H1 (cell line): Measurements from ENCODE around the gene ASGR1. TPM values are rescaled to one million over a fixed set of nuclear protein-coding genes. Genes with fewer than 3 reads are reported as not detected.

ENCODE experiments used
- CTCF ChIA-PET: fragments of 300-600 bp; sonication (Branson Sonifier 250); formaldehyde crosslinking; loops from one replicate; lab custom pipeline; 2021; ENCODE audit not compliant: partially characterized antibody; lab: Charles Lee
- POLR2A ChIA-PET: fragments of 300-600 bp; sonication (Branson Sonifier 250); formaldehyde crosslinking; loops from one replicate; lab custom pipeline; 2021; ENCODE audit warnings: inconsistent platforms; ENCODE audit not compliant: partially characterized antibody; lab: Charles Lee
- DNase-seq, 2 experiments: peaks; one replicate each; pipeline versions ENCODE4 v3.0.0 to v3.0.0-alpha.2; 2010 to 2022; ENCODE audit warnings: low spot score in 2 of 2, low read depth in 1 of 2, mixed read lengths in 1 of 2
- FAIRE-seq: peaks from 2 replicates; lab custom pipeline; 2011; peaks lifted over from hg19 to GRCh38; lab: Jason Lieb, UNC
- H2AFZ ChIP-seq: 2 replicates; pipeline ENCODE4 v1.8.1; 2012; ENCODE audit warnings: low read length, inconsistent platforms
- H2AK5ac ChIP-seq: 2 replicates; pipeline ENCODE4 v1.6.1; 2013; ENCODE audit warnings: low read depth, low read length
- H2BK120ac ChIP-seq: replicated peaks from 2 replicates; pipeline ENCODE3; 2013; ENCODE audit warnings: low read depth, low read length, inconsistent platforms
- H2BK12ac ChIP-seq: 2 replicates; pipeline ENCODE4 v1.6.1; 2013; ENCODE audit warnings: low read depth, low read length
- H2BK15ac ChIP-seq: 2 replicates; pipeline ENCODE4 v1.6.1; 2013; ENCODE audit warnings: low read length
- H2BK20ac ChIP-seq: 2 replicates; pipeline ENCODE4 v1.6.1; 2013; ENCODE audit warnings: low read length
- H2BK5ac ChIP-seq: 2 replicates; pipeline ENCODE4 v1.6.1; 2013; ENCODE audit warnings: low read depth, low read length
- H3K14ac ChIP-seq: 2 replicates; pipeline ENCODE4 v1.6.1; 2013; ENCODE audit warnings: inconsistent platforms; ENCODE audit not compliant: insufficient read length
- H3K18ac ChIP-seq: 2 replicates; pipeline ENCODE4 v1.6.1; 2013; ENCODE audit warnings: low read length; ENCODE audit errors: extremely low read depth
- H3K23ac ChIP-seq: 2 replicates; pipeline ENCODE4 v1.6.1; 2013; ENCODE audit warnings: inconsistent platforms; ENCODE audit not compliant: insufficient read length
- H3K23me2 ChIP-seq: 2 replicates; pipeline ENCODE4 v1.6.1; 2013; ENCODE audit warnings: low read depth, low read length
- H3K27ac ChIP-seq: 2 replicates; pipeline ENCODE4 v1.6.1; 2011; ENCODE audit warnings: low read depth, low read length, inconsistent platforms
- H3K27me3 ChIP-seq, 4 experiments: replicated peaks in 1 of 4; 1 replicate in 1 of 4; 2 replicates in 3 of 4; pipeline versions ENCODE4 v1.6.1 to v1.8.1; 2011 to 2013; ENCODE audit warnings: low read length in 3 of 4, mild to moderate bottlenecking in 3 of 4, inconsistent platforms in 2 of 4, mixed read lengths in 2 of 4, moderate library complexity in 1 of 4; ENCODE audit not compliant: control insufficient read depth in 3 of 4, insufficient read depth in 3 of 4; ENCODE audit errors: extremely low read depth in 1 of 4
- H3K36me3 ChIP-seq, 4 experiments: 2 replicates each; pipeline versions ENCODE4 v1.6.1 to v1.8.1; 2011 to 2013; ENCODE audit warnings: mild to moderate bottlenecking in 4 of 4, low read length in 3 of 4, moderate library complexity in 2 of 4, control low read depth in 1 of 4, inconsistent platforms in 1 of 4; ENCODE audit not compliant: insufficient read depth in 4 of 4, control insufficient read depth in 2 of 4
- H3K4ac ChIP-seq: replicated peaks from 2 replicates; pipeline ENCODE3; 2013; ENCODE audit warnings: low read length, low read depth, mixed read lengths, inconsistent platforms; ENCODE audit not compliant: insufficient read length
- H3K4me1 ChIP-seq, 4 experiments: replicated peaks in 1 of 4; 1 replicate in 1 of 4; 2 replicates in 3 of 4; pipeline versions ENCODE4 v1.6.1 to v1.8.1; 2011 to 2013; ENCODE audit warnings: low read length in 3 of 4, inconsistent platforms in 2 of 4, mixed read lengths in 1 of 4; ENCODE audit not compliant: insufficient read depth in 4 of 4, control insufficient read depth in 3 of 4
- H3K4me2 ChIP-seq, 2 experiments: 2 replicates each; pipeline versions ENCODE4 v1.6.1 to v1.8.1; 2011 to 2013; ENCODE audit warnings: low read depth in 2 of 2, low read length in 2 of 2, control low read depth in 1 of 2, inconsistent platforms in 1 of 2, mild to moderate bottlenecking in 1 of 2; ENCODE audit not compliant: insufficient read depth in 1 of 2
- H3K4me3 ChIP-seq, 4 experiments: fragments of 200-600, 300-600 bp in 1 of 4; sonication (generic), shearing (Covaris generic), sonication (Bioruptor Twin) in 1 of 4; 2 replicates each; pipeline versions ENCODE4 v1.5.1 to v1.8.1; 2011 to 2016; ENCODE audit warnings: low read length in 4 of 4, low read depth in 3 of 4, control low read depth in 2 of 4, inconsistent platforms in 2 of 4, mild to moderate bottlenecking in 2 of 4, mixed read lengths in 1 of 4, moderate library complexity in 1 of 4; ENCODE audit not compliant: insufficient read depth in 2 of 4; ENCODE audit errors: extremely low read depth in 1 of 4
- H3K56ac ChIP-seq: replicated peaks from 2 replicates; pipeline ENCODE3; 2013; ENCODE audit warnings: low read depth, mild to moderate bottlenecking, mixed read lengths, low read length, inconsistent platforms; ENCODE audit not compliant: insufficient read length
- H3K79me1 ChIP-seq: 2 replicates; pipeline ENCODE4 v1.6.1; 2013; ENCODE audit warnings: low read depth, low read length, control low read depth
- H3K79me2 ChIP-seq, 2 experiments: 2 replicates each; pipeline versions ENCODE4 v1.6.1 to v1.8.1; 2012 to 2013; ENCODE audit warnings: low read length in 2 of 2, mild to moderate bottlenecking in 2 of 2, inconsistent platforms in 1 of 2; ENCODE audit not compliant: insufficient read depth in 2 of 2, control insufficient read depth in 1 of 2
- H3K9ac ChIP-seq, 4 experiments: replicated peaks in 1 of 4; 1 replicate in 1 of 4; 2 replicates in 3 of 4; pipeline versions ENCODE4 v1.6.1 to v1.8.1; 2011 to 2013; ENCODE audit warnings: low read depth in 3 of 4, low read length in 3 of 4, control low read depth in 2 of 4, mild to moderate bottlenecking in 2 of 4, moderate library complexity in 2 of 4, inconsistent platforms in 1 of 4; ENCODE audit errors: extremely low read depth in 1 of 4
- H3K9me3 ChIP-seq, 2 experiments: 2 replicates each; pipeline versions ENCODE4 v1.6.1 to v1.8.1; 2012 to 2013; ENCODE audit warnings: mild to moderate bottlenecking in 2 of 2, moderate library complexity in 2 of 2, control low read depth in 1 of 2, inconsistent platforms in 1 of 2, low read depth in 1 of 2, low read length in 1 of 2, mixed read lengths in 1 of 2; ENCODE audit not compliant: insufficient read depth in 2 of 2
- H4K20me1 ChIP-seq, 2 experiments: replicated peaks in 1 of 2; 2 replicates each; pipeline versions ENCODE3 to v1.8.1; 2011 to 2013; ENCODE audit warnings: inconsistent platforms in 2 of 2, low read length in 2 of 2, mild to moderate bottlenecking in 1 of 2; ENCODE audit not compliant: insufficient read depth in 2 of 2, control insufficient read depth in 1 of 2
- H4K5ac ChIP-seq: 2 replicates; pipeline ENCODE4 v1.6.1; 2013; ENCODE audit warnings: low read length, low read depth, mixed read lengths, inconsistent platforms; ENCODE audit not compliant: insufficient read length
- H4K8ac ChIP-seq: 2 replicates; pipeline ENCODE4 v1.8.0; 2013; ENCODE audit warnings: mild to moderate bottlenecking, moderate library complexity, low read length, inconsistent platforms; ENCODE audit not compliant: insufficient read depth; ENCODE audit errors: extremely low read depth
- H4K91ac ChIP-seq: replicated peaks from 2 replicates; pipeline ENCODE3; 2013; ENCODE audit warnings: low read length, mixed read lengths, inconsistent platforms; ENCODE audit not compliant: insufficient read length
- CBX8 ChIP-seq: fragments of 300-800, 300-1000 bp; sonication (generic); IDR thresholded peaks from 2 replicates; pipeline ENCODE4 v1.7.1; 2016; ENCODE audit warnings: low read depth, low read length, borderline replicate concordance
- MAX ChIP-seq: IDR thresholded peaks from 2 replicates; pipeline ENCODE4 v1.6.1; 2012; ENCODE audit warnings: inconsistent platforms
- RBBP5 ChIP-seq: IDR thresholded peaks from 2 replicates; pipeline ENCODE4 v1.7.1; 2012; ENCODE audit warnings: low read depth, mild to moderate bottlenecking, inconsistent platforms, low read length, moderate library complexity, borderline replicate concordance
- SIN3A ChIP-seq, 2 experiments: IDR thresholded peaks in 1 of 2; conservative IDR thresholded peaks in 1 of 2; 2 replicates each; pipeline ENCODE4 v1.6.1; 2011 to 2012; ENCODE audit warnings: low read length in 2 of 2, improper control_type of control experiment in 1 of 2, low read depth in 1 of 2, mild to moderate bottlenecking in 1 of 2
- SIRT6 ChIP-seq: IDR thresholded peaks from one replicate; pipeline ENCODE4 v1.7.1; 2012; ENCODE audit warnings: low read length, inconsistent platforms
- SP4 ChIP-seq: IDR thresholded peaks from 2 replicates; pipeline ENCODE4 v1.6.1; 2012; ENCODE audit warnings: low read length, inconsistent platforms
- SRF ChIP-seq: IDR thresholded peaks from 2 replicates; pipeline ENCODE4 v1.6.1; 2011; ENCODE audit warnings: mild to moderate bottlenecking, low read depth, low read length, moderate library complexity
- TAF1 ChIP-seq: IDR thresholded peaks from 2 replicates; pipeline ENCODE4 v1.6.1; 2011; ENCODE audit warnings: mild to moderate bottlenecking, low read depth, low read length
- YY1 ChIP-seq: IDR thresholded peaks from 2 replicates; pipeline ENCODE4 v1.6.1; 2011; ENCODE audit warnings: low read depth, mild to moderate bottlenecking, low read length
- WGBS, 2 experiments: shearing (Covaris generic) in 1 of 2; methylation state at CpG; one replicate each; pipeline versions ENCODE4 v1.1.6 to v1.1.7; 2013 to 2015; ENCODE audit warnings: low lambda C conversion rate in 2 of 2, mixed read lengths in 2 of 2, inconsistent platforms in 1 of 2, low coverage in 1 of 2, missing lambda C conversion rate in 1 of 2; ENCODE audit not compliant: insufficient replicate concordance in 2 of 2, insufficient coverage in 1 of 2, insufficient read length in 1 of 2; ENCODE audit errors: extremely low coverage in 1 of 2, missing lambda C conversion rate in 1 of 2; 5-methylcytosine and 5-hydroxymethylcytosine counted together
- polyA plus RNA-seq, 7 experiments: library from polyadenylated mRNA; depleted of rRNA in 3 of 7; stranded (reverse) in 5 of 7; unstranded in 2 of 7; fragments of >200 nt in 5 of 7; fragments of 200-250 nt in 2 of 7; gene quantifications; 1 replicate in 5 of 7; 2 replicates in 1 of 7; 4 replicates in 1 of 7; pipeline versions ENCODE4 v1.2.1 to v1.2.3, GENCODE V29; 2011 to 2013; ENCODE audit warnings: missing spikeins in 2 of 7, mixed read lengths in 2 of 7
- total RNA-seq: library from RNA; stranded (reverse); fragmentation: NEBNext Ultra II Directional; extraction: Animal tissue kit (Norgen Biotek cat#: 25700); gene quantifications from 2 replicates; pipeline ENCODE4 v1.2.1, GENCODE V29; 2021
- TF ChIP-seq, protein P1 (sequence below): IDR thresholded peaks from 2 replicates; pipeline ENCODE4 v1.6.1; 2011; ENCODE audit warnings: low read depth, mild to moderate bottlenecking, low read length; ENCODE audit not compliant: insufficient read depth

ASGR1 gene
- total and polyA plus RNA-seq, 2 of the 8 experiments (the other 6 are each of a cell fraction or from before 2014, with no cell fraction given) = 10.8 to 14.5 TPM

DNA sequence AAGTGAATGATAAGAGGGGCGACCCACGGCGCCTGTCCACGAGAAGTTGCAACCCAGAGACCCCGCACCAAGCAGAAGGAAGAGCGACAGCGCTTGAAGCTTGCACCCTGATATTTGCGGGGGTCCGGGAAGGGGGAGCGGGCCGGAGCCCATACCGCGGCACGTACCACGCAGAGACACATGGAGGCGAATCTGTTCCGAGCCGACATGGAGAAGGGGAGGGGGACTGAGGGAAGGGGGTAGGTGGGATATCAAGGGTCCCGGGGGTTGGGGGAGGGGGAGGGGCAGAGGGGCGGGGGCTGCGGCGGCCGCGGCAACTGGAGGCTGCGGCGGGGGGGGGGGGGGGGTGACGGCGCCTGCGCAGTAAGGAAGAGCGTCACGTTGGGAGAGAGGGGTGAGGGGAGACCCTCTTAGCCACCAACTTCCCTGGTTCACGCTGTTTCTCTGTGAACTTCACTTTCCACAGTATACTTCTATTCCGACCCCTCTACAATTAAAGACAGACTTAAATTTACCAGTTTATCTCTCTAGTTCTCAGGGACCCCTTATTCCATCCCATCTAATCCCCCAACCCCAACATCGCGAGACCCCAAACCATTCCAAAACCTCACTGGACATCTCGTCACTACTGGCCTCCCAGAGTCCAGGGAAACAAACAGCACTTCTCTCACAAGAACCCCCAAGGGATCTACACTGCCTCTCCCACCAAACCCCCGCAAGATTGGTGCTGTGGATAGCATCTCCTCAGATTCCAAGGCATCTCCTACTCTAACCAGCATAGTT lies 32.5 kb upstream of the ASGR1 start:
- WGBS, 2 experiments = 12% methylated on average over 16 of the region's 37 CpGs; no CpG with 5 or more reads in 1 of the 2 experiments
- DNase-seq = no peak
- 0 out of 4 replicates have a peak, but pooled peaks of 1 of the 2 experiments have one; percentile 39 for TF ChIP-seq SIN3A (conservative IDR thresholded peaks at IDR 0.05 in 1 of 2, IDR thresholded peaks at IDR 0.05 in 1 of 2; ENCODE audit: low read depth in 1 of 2, low read length in 2 of 2)
- no peak; the same call in 1 of the 2 replicates for TF ChIP-seq RBBP5
- no peak for TF ChIP-seq SP4
- no peak for TF ChIP-seq YY1
- no peak for TF ChIP-seq SIRT6
- TF ChIP-seq MAX = peak; percentile 60
- TF ChIP-seq CBX8 = no peak
- no peak for TF ChIP-seq TAF1
- TF ChIP-seq, protein P1, sequence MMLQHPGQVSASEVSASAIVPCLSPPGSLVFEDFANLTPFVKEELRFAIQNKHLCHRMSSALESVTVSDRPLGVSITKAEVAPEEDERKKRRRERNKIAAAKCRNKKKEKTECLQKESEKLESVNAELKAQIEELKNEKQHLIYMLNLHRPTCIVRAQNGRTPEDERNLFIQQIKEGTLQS = no peak
- no peak for TF ChIP-seq SRF

More for the DNA sequence above, 32.5 kb upstream of the ASGR1 start:
- Histone ChIP-seq H3K9me3 (no peaks in the 10 kb centered on the region), H3K27ac (0 out of 2 replicates have a peak overlapping the region, but pooled peaks have one; percentile 8), H3K79me2 (peaks cover 0 to 56% of the 10 kb centered on the region in 2 experiments; a peak in 2 of 4 replicates), H2AK5ac (0 out of 2 replicates have a peak overlapping the region, but pooled peaks have one; percentile 82), H3K18ac (peak overlapping the region; percentile 83), H2BK20ac (0 out of 2 replicates have a peak overlapping the region, but pooled peaks have one; percentile 32), H4K5ac (peak overlapping the region; percentile 38), H3K79me1 (peaks cover 13% of the 10 kb centered on the region), H3K9ac (peak overlapping the region in 3 of 4 experiments; percentile 24 to 49 (median 34); a peak in 5 of 7 replicates), H2BK120ac (no peak overlapping the region), H3K4me1 (peaks cover 6 to 55% (median 35%) of the 10 kb centered on the region in 4 experiments), H4K91ac (no peak overlapping the region), H3K4me3 (peak overlapping the region; percentile 56 to 75 (median 62)), H2BK15ac (0 out of 2 replicates have a peak overlapping the region, but pooled peaks have one; percentile 81), H3K23me2 (peaks cover 36% of the 10 kb centered on the region; the same call in 1 of the 2 replicates), H2BK5ac (peak overlapping the region; percentile 52; the same call in 1 of the 2 replicates), H3K27me3 (no peaks in the 10 kb centered on the region; a peak in 1 of 7 replicates), H3K4ac (peak overlapping the region; percentile 57), H4K8ac (no peak overlapping the region), H3K4me2 (peak overlapping the region; percentile 87 to 96), H3K14ac (no peak overlapping the region), H3K36me3 (no peaks in the 10 kb centered on the region), H4K20me1 (peaks cover 0 to 2% of the 10 kb centered on the region in 2 experiments), H2AFZ (0 out of 2 replicates have a peak overlapping the region, but pooled peaks have one; percentile 7), H3K23ac (no peak overlapping the region), H3K56ac (peak overlapping the region; percentile 38), H2BK12ac (no peak overlapping the region)
- POLR2A ChIA-PET = interaction anchor here (0.6 to 2.5 kb wide), 4 partner anchors 13 to 45 kb away, joined by 3 to 9 read pairs (median 4); partner anchors contain the start of gene GABARAP
- FAIRE-seq = no peak
- CTCF ChIA-PET = no interaction called here
